Tibial nerve (tissue), 4 donors: Measurements from ENCODE around the gene SGK1. TPM values are rescaled to one million over a fixed set of nuclear protein-coding genes. Genes with fewer than 3 reads are reported as not detected.
A peak's percentile ranks its signal among the peaks of the same experiment; 100 is the strongest.

Experiments
- DNase-seq, 2 donors: peaks; one replicate each; pipeline ENCODE4 v3.0.0-alpha.2; 2019; ENCODE audit warnings: low spot score in 2 of 2
- H3K27ac ChIP-seq, 4 donors: fragments of 200-600 bp; sonication (generic) in 3 of 4; one replicate each; pipeline ENCODE4 v1.5.1; 2017 to 2019; ENCODE audit warnings: mild to moderate bottlenecking in 1 of 4
- H3K27me3 ChIP-seq, 2 donors: fragments of 200-600 bp; sonication (generic) in 1 of 2; one replicate each; pipeline versions ENCODE4 v1.5.1 to v1.6.0; 2017 to 2019
- H3K36me3 ChIP-seq, 3 donors: fragments of 200-600 bp; sonication (generic); one replicate each; pipeline ENCODE4 v1.5.1; 2018 to 2019
- H3K4me1 ChIP-seq, 4 donors: fragments of 200-600 bp; sonication (generic) in 3 of 4; one replicate each; pipeline ENCODE4 v1.5.1; 2017 to 2019
- H3K4me3 ChIP-seq, 4 donors: fragments of 200-600 bp; sonication (generic) in 3 of 4; one replicate each; pipeline ENCODE4 v1.5.1; 2017 to 2019; ENCODE audit warnings: mild to moderate bottlenecking in 1 of 4, moderate library complexity in 1 of 4
- H3K9me3 ChIP-seq, 4 donors: fragments of 200-600 bp; sonication (generic) in 3 of 4; one replicate each; pipeline ENCODE4 v1.5.1; 2017 to 2019
- CTCF ChIP-seq, 5 experiments: fragments of 200-600 bp in 3 of 5; fragments of 450-650 bp in 2 of 5; sonication (generic) in 3 of 5; IDR thresholded peaks; one replicate each; pipeline ENCODE4 v1.5.1; 2016 to 2019; ENCODE audit warnings: antibody characterized with exemption in 5 of 5, mild to moderate bottlenecking in 3 of 5, moderate library complexity in 2 of 5
- EP300 ChIP-seq, 2 donors: sonication (generic); formaldehyde crosslinking; IDR thresholded peaks; one replicate each; pipeline ENCODE4 v1.6.1; 2017; ENCODE audit warnings: antibody characterized with exemption in 2 of 2, mild to moderate bottlenecking in 1 of 2
- POLR2A ChIP-seq, 2 donors: fragments of 450-650 bp; IDR thresholded peaks; one replicate each; pipeline ENCODE4 v1.6.1; 2017; ENCODE audit warnings: antibody characterized with exemption in 2 of 2, mild to moderate bottlenecking in 2 of 2, moderate library complexity in 2 of 2
- WGBS, 2 donors: methylation state at CpG; one replicate each; pipeline ENCODE4 v1.1.5; 2018; 5-methylcytosine and 5-hydroxymethylcytosine counted together
- total RNA-seq, 4 donors: library from RNA; depleted of rRNA; stranded (reverse); fragments of >200 nt; gene quantifications; one replicate each; pipeline ENCODE4 v1.1.0, GENCODE V29; 2016

Gene SGK1
- total RNA-seq, 4 donors from 2014 or later = 103 to 127 (median 116) TPM

- H3K27ac ChIP-seq = peak overlapping the region; percentile 92 to 99 (median 96)
- H3K36me3 ChIP-seq = peaks cover 0 to 30% (median 17%) of the 10 kb centered on the region in 3 donors
- H3K27me3 ChIP-seq = no peaks in the 10 kb centered on the region
- no peaks in the 10 kb centered on the region for H3K9me3 ChIP-seq
- TF ChIP-seq CTCF (IDR thresholded peaks at IDR 0.05) (peak in 1 of 5 experiments; percentile 4), POLR2A (IDR thresholded peaks at IDR 0.05) (no peak), EP300 (IDR thresholded peaks at IDR 0.05) (peak; percentile 35 to 58)
- peak; percentile 36 to 46 for DNase-seq
- peaks cover 0 to 42% (median 9%) of the 10 kb centered on the region in 4 donors for H3K4me1 ChIP-seq
- 2% methylated on average over 24 to 44 of the region's 44 CpGs for WGBS, 2 donors
- peak overlapping the region; percentile 78 to 96 (median 90) for H3K4me3 ChIP-seq
Measured at GRCh38 chr6:134175532-134176263, 142.2 kb downstream of the SGK1 start.

GRCh38 chr6:134174672-134175531 is 143.0 kb downstream of the SGK1 start:
- peak; percentile 82 to 96 for TF ChIP-seq POLR2A (IDR thresholded peaks at IDR 0.05)
- peak; percentile 44 to 99 for TF ChIP-seq EP300 (IDR thresholded peaks at IDR 0.05)
- TF ChIP-seq CTCF (IDR thresholded peaks at IDR 0.05) = peak in 2 of 5 experiments; percentile 31 to 39
- 0% methylated on average over 17 to 37 of the region's 100 CpGs for WGBS, 2 donors
- Histone ChIP-seq H3K27me3 (no peaks in the 10 kb centered on the region), H3K4me1 (peaks cover 0 to 42% (median 9%) of the 10 kb centered on the region in 4 donors), H3K36me3 (peaks cover 0 to 38% (median 18%) of the 10 kb centered on the region in 3 donors), H3K9me3 (no peaks in the 10 kb centered on the region), H3K4me3 (peak overlapping the region; percentile 78 to 96 (median 90)), H3K27ac (peak overlapping the region; percentile 92 to 99 (median 96))
- DNase-seq = peak; percentile 88 to 91

GRCh38 chr6:134173936-134174671 is 143.8 kb downstream of the SGK1 start:
- Histone ChIP-seq H3K4me1 (peaks cover 0 to 41% (median 9%) of the 10 kb centered on the region in 4 donors), H3K4me3 (peak overlapping the region; percentile 49 to 96 (median 83)), H3K9me3 (no peaks in the 10 kb centered on the region), H3K36me3 (peaks cover 0 to 43% (median 18%) of the 10 kb centered on the region in 3 donors), H3K27me3 (no peaks in the 10 kb centered on the region), H3K27ac (peak overlapping the region; percentile 92 to 99 (median 96))
- WGBS, 2 donors = 1% methylated on average over 21 of the region's 21 CpGs
- peak; percentile 84 to 96 for DNase-seq
- TF ChIP-seq POLR2A (IDR thresholded peaks at IDR 0.05) = no peak
- TF ChIP-seq CTCF (IDR thresholded peaks at IDR 0.05) = peak; percentile 65 to 90 (median 85)

- TF ChIP-seq EP300 (IDR thresholded peaks at IDR 0.05) = no peak
- TF ChIP-seq POLR2A (IDR thresholded peaks at IDR 0.05) = no peak
- no peak for TF ChIP-seq CTCF (IDR thresholded peaks at IDR 0.05)
- Histone ChIP-seq H3K36me3 (peaks cover 0 to 50% (median 18%) of the 10 kb centered on the region in 3 donors), H3K4me3 (peak overlapping the region; percentile 21 to 96 (median 83)), H3K9me3 (no peaks in the 10 kb centered on the region), H3K27me3 (no peaks in the 10 kb centered on the region), H3K27ac (peak overlapping the region in 3 of 4 donors; percentile 5 to 99 (median 96)), H3K4me1 (peaks cover 0 to 35% (median 5%) of the 10 kb centered on the region in 4 donors)
- WGBS, 2 donors = 60 to 65% methylated on average over 4 of the region's 4 CpGs
- no peak for DNase-seq
Measured at GRCh38 chr6:134173366-134173725, 144.6 kb downstream of the SGK1 start.
